HG02852 (cell line): Measurements from ENCODE around the gene ADAP1.

Source experiments
- ATAC-seq: cut with Tn5 transposase; IDR thresholded peaks from one replicate; pipeline ENCODE4 v1.9.1; 2021; ENCODE audit warnings: mild to moderate bottlenecking, moderate library complexity; ENCODE audit not compliant: unreplicated experiment

ADAP1 gene

GRCh38 chr7:923108-924041 lies 31.1 kb downstream of the ADAP1 start:
- peak; percentile 81 for ATAC-seq

GRCh38 chr7:922334-923107 lies 32.0 kb downstream of the ADAP1 start:
- peak; percentile 3 for ATAC-seq

GRCh38 chr7:921581-922333 lies 32.7 kb downstream of the ADAP1 start:
- no peak for ATAC-seq

DNA sequence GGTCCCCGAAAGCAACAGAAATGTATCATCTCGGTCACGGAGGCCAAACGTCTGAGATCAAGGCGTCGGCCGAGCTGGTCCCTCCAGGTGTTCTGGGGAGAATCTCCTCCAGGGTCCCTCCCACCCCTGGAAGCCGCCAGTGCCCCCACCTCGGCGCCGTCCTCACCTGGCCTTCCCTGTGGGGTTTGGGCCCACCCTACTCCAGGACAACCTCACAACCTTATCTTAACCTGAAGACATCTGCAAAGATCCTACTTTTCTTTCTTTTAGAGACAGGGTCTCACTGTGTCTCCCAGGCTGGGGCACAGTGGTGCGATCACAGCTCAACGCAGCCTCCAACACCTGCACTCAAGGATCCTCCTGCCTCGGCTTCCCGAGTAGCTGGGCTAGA lies 33.4 kb downstream of the ADAP1 start:
- no peak for ATAC-seq

GRCh38 chr7:920351-921070 lies 34.0 kb downstream of the ADAP1 start:
- ATAC-seq = no peak

GRCh38 chr7:919924-920341 lies 34.5 kb downstream of the ADAP1 start:
- ATAC-seq = no peak

DNA sequence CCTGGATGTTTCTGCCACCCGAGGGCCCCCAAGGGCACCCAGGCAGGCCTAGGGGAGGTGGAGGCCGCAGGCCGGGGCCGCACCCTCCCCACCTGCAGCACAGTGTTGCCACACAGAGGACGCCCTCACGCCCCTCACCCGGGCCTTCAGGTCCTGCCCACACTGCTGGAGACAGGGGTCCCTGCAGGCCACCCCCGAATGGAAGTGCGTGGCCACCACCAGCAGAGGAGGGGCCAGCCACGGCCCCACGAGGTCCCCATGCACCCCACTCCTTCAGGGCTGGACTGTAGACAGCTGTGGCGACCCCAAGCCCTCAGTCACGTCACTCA lies 35.4 kb downstream of the ADAP1 start:
- no peak for ATAC-seq

GRCh38 chr7:918441-919113 lies 35.9 kb downstream of the ADAP1 start:
- ATAC-seq = no peak

- no peak for ATAC-seq
These were observed 36.4 kb downstream of the ADAP1 start for GRCh38 chr7:918118-918425.

DNA sequence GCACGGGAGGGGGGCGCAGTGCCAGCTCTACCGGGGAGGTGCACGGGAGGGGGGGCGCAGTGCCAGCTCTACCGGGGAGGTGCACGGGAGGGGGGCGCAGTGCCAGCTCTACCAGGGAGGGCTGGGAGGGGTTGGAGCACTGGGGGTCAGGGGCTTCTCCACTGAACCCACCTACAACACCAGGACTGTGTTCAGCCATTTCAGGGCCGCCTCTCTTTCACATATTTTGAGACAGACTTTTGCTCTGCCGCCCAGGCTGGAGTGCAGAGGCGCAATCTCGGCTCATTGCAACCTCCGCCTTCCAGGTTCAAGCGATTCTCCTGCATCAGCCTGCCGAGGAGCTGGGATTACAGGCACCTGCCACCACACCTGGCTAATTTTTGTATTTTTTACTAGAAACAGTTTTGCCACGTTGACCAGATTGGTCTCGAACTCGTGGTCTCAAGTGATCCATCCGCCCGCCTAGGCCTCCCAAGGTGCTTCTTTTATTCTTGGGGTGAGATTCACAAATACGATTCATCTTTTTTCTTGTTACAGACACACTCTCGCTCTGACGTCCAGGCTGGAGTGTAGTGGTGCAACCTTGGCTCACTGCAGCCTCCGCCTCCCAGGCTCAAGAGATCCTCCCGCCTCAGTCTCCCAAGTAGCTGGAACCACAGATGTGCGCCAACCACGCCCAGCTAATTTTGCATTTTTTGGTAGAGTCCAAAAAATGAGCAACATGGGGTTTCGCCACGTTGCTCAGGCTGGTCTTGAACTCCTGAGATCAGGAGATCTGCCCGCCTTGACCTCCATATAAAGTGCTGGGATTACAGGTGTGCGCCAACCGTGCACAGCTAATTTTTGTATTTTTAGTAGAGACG lies 37.0 kb downstream of the ADAP1 start:
- ATAC-seq = no peak

DNA sequence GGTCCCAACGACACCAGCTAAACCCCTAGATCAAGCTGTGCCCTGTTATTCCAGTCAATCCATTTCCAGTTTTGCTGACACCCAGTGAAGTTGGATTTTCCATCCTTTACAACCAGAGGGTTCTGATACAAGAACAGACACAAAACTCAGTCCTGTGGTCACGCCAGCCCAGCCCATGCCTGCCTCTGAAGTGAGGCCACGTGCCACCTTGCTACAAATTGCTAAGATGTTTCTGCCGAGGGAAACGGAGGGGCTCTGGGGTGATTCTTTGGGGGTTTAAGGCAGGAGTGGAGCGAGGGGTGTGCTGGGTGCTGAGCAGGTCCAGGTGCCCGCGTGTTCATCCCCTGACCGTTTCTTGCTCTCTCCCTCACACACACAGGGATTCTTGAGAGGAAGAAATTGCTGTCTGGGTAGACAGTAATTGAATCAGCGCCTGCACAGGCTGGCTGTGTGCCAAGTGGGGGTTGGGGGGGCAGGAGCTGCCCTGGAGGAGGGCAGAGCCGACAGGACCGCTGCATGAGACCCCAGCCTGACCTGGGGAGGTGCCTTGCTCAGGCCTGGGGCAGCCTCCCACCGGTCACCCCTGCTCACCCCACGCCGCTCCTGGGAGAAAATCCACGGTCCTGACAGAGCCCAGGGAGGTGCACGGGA lies 38.1 kb downstream of the ADAP1 start:
- ATAC-seq = no peak

- no peak for ATAC-seq
These were observed 38.9 kb downstream of the ADAP1 start for GRCh38 chr7:915291-916218.

DNA sequence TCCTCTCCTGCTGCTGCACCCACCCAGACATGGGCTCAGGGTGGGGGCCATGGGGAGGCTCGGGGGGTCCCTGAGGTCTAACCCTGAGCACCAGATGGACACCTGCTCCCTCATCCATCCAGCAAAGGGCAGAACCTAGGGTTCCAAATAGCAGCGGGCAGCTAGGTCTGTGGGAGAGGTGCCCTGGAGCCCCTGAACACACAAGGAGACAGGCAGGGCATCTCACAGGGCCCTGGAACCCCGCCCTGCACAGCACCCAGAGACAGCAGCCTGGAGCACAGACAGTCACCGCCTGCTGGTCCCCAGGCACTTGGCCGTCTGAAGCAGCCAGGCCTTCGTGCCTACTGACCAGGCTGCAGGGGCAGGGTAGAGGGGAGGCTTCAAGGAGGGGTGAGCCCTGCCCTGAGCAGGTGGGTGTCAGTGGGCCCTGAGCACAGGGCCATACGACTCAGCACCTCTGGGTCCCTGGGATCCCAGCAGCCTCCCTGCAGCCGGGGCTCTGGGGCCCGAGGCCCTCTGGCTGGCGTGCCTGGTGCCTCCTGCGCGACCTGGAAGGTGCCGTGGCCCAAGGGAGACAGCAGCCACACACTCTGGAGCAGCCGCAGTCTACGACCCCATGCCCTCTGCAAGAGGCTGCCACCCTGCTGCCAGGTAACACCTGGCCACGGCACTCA lies 39.8 kb downstream of the ADAP1 start:
- ATAC-seq = no peak

DNA sequence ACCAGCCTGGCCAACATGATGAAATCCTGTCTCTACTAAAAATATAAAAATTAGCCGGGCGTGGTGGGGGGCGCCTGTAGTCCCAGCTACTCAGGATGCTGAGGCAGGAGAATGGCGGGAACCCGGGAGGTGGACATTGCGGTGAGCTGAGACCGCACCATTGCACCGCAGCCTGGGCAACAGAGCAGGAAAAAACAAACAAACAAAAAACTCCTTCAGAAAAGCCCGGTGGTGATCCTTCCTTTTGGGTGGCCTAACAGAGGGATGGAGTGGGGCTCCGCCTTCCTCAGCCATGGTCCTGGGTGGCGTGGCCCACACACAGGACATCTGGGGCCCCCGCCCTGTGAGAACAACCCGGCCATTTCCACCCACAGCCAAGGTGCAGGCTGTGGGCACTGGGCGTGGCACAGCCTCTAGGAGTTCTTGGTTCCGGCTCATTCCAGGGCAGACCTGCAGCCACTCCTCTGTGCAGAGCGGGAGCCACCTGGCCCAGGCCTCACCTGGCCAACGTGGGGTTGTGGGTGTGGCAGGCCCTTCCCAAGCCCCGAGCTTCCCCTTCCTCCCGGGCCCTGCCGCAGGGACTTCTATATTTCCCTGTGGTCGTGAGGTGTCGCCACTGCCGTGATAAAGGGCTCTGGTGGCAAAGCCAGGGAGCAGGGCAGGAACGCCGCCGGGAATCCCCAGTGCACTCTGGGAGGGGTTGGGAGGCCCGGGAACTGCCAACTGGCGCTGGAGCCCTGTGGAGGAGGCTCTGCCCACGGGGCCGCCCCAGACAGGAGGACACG lies 40.6 kb downstream of the ADAP1 start:
- no peak for ATAC-seq

DNA sequence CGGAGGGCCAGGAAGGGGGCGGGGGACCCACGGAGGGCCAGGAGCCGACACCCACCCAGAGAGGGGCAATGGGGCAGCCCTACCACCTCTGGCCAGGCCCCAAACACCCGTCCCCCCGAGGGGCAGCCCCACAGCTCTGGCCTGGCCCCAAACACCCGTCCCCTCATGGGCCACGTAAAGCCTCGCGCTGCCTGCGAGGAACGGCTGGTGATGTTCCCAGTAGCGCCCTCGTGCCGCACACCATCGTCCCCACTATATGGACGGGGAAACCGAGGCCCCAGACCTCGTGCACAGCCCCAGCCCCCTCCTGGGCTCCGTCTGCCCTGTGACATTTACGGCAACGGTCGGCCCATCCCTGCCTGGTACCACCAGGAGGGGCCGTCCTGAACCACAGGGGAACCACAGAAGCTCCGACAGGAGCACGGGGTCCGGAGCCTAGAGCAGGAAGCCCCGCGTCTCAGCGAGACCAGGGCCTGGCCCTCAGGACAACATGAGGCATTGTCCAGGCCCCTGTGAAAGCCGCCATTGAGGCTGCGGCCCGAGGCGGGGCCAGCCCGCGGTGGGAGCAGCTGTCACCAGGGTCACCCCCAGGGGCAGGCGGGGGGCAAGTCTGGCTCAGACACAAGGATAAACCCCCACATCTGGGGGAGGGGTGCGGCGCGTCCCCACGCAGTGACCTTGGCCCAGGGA lies 42.5 kb downstream of the ADAP1 start:
- no peak for ATAC-seq

DNA sequence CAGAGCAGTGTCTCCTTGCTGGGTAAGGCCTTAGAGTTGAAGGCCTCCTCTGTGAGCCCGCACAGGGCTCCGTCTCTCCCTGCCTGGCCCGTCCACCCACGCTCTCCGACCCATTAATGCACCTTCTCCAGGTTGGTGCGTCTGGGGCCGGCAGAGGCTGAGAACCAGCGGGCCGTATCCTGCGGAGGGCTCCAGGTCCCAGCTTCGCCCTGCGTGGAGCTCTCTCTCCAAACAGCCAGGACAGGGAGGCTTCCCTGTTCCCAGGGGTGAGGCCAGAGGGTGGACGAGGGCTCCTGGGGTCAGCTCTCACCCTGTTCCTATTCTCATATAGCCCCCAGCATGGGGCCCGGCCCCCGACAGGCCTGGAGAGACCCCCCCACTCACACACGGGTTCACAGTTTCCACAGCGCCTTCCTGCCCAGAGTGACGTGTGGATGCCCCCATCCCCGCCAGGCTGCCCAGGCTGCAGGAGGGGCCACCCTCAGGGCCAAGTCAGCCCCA lies 43.5 kb downstream of the ADAP1 start:
- ATAC-seq = no peak
